ENCODE measurements around the gene APOL6.
"Not testable (repeated sequence)": the region's sequence is repeated elsewhere in the genome, so short reads cannot be mapped to it uniquely, and the experiment has no call there.

APOL6 gene

DNA sequence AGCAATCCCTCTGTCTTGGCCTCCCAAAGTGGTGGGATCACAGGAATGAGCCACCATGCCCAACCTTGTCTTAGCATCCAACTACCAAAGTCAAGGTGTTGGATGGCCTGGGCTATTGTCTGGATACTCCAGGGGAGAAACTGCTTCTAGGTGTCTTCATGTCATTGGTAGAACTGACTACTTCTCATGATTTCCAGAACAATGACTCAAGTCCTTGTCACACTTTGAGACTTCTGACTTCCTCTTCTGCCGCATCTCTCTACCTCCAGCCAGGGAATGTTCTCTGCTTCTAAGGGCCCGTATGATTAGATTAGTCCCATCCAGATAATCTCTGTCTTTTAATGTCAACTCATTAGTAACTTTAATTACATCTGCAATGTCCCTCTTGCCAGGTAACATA, 30.6 kb downstream of the APOL6 start:
- WGBS (ENCODE audit: extremely low coverage, insufficient coverage, insufficient read length): no CpG with 5 or more reads among the region's 2 CpGs
- peaks cover 0 to 4% of the 10 kb centered on the region in 2 experiments for H3K4me1 ChIP-seq (ENCODE audit: control insufficient read depth in 1 of 2, insufficient read depth in 2 of 2, low read length in 2 of 2)
- H3K27me3 ChIP-seq (ENCODE audit: insufficient read depth, low read length): no peaks in the 10 kb centered on the region
- no peak overlapping the region for H3K14ac ChIP-seq (ENCODE audit: low read length)
- no peak overlapping the region for H3K9ac ChIP-seq (ENCODE audit: low read length)
- no peak overlapping the region for H3K18ac ChIP-seq (ENCODE audit: low read length)
- no peak overlapping the region for H2AK5ac ChIP-seq (ENCODE audit: low read length)
- no peak overlapping the region for H3K4me2 ChIP-seq (ENCODE audit: low read length)
- no peak overlapping the region for H2BK5ac ChIP-seq (ENCODE audit: low read depth, low read length, poor library complexity)
- H4K12ac ChIP-seq (ENCODE audit: low read depth, low read length): no peak overlapping the region
- no peak overlapping the region for H2BK120ac ChIP-seq (ENCODE audit: insufficient read depth, low read length, poor library complexity)
- H2AFZ ChIP-seq (ENCODE audit: insufficient read depth, low read length, poor library complexity): no peak overlapping the region
- H3K9me3 ChIP-seq (ENCODE audit: insufficient read depth, low read depth, low read length): no peaks in the 10 kb centered on the region
- H3K23ac ChIP-seq (ENCODE audit: low read length): no peak overlapping the region
- H4K8ac ChIP-seq (ENCODE audit: low read depth, low read length): no peak overlapping the region
- no peak overlapping the region for H3K4ac ChIP-seq (ENCODE audit: low read depth, low read length)
- no peak for DNase-seq
- no peak overlapping the region for H3K4me3 ChIP-seq (ENCODE audit: low read depth, low read length)
- no peak overlapping the region for H4K91ac ChIP-seq (ENCODE audit: low read depth, low read length)
- H3K79me1 ChIP-seq (ENCODE audit: low read length): peaks cover 3% of the 10 kb centered on the region
- H3K36me3 ChIP-seq (ENCODE audit: control insufficient read depth in 1 of 2, insufficient read depth in 2 of 2, low read length in 2 of 2): no peaks in the 10 kb centered on the region
- H3K27ac ChIP-seq (ENCODE audit: low read depth, low read length): no peak overlapping the region
- no peak overlapping the region for H2BK12ac ChIP-seq (ENCODE audit: low read length)
- no peaks in the 10 kb centered on the region for H3K79me2 ChIP-seq (ENCODE audit: control insufficient read depth, insufficient read depth, low read length, poor library complexity)

DNA sequence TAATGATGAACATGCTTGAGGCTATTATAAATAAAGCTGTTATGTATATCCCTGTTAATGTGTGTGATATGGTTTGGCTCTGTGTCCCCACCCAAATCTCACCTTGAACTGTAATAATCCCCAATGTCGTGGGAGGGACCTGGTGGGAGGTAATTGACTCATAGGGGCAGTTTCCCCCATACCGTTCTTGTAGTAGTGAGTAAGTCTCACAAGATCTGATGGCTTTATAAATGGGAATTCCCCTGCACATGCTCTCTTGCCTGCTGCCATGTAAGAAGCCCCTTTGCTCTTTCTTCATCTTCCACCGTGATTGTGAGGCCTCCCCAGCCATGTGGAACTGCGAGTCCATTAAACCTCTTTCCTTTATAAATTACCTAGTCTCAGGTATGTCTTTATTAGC, 31.2 kb downstream of the APOL6 start:
- H3K4ac ChIP-seq (ENCODE audit: low read depth, low read length); H3K23ac ChIP-seq (ENCODE audit: low read length); H2AFZ ChIP-seq (ENCODE audit: insufficient read depth, low read length, poor library complexity); H2BK12ac ChIP-seq (ENCODE audit: low read length); H2AK5ac ChIP-seq (ENCODE audit: low read length); H3K9me3 ChIP-seq (ENCODE audit: insufficient read depth, low read depth, low read length); H3K9ac ChIP-seq (ENCODE audit: low read length); H3K14ac ChIP-seq (ENCODE audit: low read length); H3K79me1 ChIP-seq (ENCODE audit: low read length); H4K91ac ChIP-seq (ENCODE audit: low read depth, low read length); H3K27ac ChIP-seq (ENCODE audit: low read depth, low read length); H3K4me2 ChIP-seq (ENCODE audit: low read length); H3K79me2 ChIP-seq (ENCODE audit: control insufficient read depth, insufficient read depth, low read length, poor library complexity); H3K36me3 ChIP-seq (ENCODE audit: control insufficient read depth in 1 of 2, insufficient read depth in 2 of 2, low read length in 2 of 2); H2BK5ac ChIP-seq (ENCODE audit: low read depth, low read length, poor library complexity); H4K12ac ChIP-seq (ENCODE audit: low read depth, low read length); H2BK120ac ChIP-seq (ENCODE audit: insufficient read depth, low read length, poor library complexity); H3K18ac ChIP-seq (ENCODE audit: low read length); H4K8ac ChIP-seq (ENCODE audit: low read depth, low read length); H3K27me3 ChIP-seq (ENCODE audit: insufficient read depth, low read length); DNase-seq; H3K4me3 ChIP-seq (ENCODE audit: low read depth, low read length); H3K4me1 ChIP-seq (ENCODE audit: control insufficient read depth in 1 of 2, insufficient read depth in 2 of 2, low read length in 2 of 2): not testable (repeated sequence)
- WGBS (ENCODE audit: extremely low coverage, insufficient coverage, insufficient read length): no CpG with 5 or more reads among the region's 4 CpGs

DNA sequence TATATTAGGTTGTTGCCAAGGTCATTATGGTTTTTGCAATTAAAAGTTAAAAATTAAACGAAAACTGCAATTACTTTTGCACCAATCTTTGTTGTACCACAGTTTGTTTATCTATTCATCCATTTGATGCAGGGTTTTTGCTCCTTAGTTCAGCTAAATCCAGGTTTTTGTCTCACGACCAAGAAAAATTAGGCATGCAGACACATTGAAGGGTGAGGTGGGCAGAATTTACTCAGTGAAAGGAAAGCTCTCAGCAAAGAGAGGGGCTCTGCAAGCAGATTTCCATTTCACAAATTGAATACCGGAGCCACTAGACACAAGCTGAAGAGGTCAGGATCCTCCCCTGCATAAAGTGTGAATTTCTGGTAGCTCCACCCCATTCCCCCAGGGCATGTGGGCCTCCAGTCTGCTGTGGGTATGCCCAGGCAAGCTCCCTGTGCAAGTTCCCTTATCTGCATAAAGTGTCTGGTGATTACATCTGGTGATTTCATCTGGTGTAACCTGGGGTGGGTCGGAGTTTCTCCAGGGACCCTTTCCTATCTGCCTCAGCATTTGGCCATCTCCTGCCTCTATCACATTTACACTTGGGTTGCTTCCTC, 33.3 kb downstream of the APOL6 start:
- Histone ChIP-seq H3K27ac (ENCODE audit: low read depth, low read length) (no peak overlapping the region), H3K79me2 (ENCODE audit: control insufficient read depth, insufficient read depth, low read length, poor library complexity) (no peaks in the 10 kb centered on the region), H4K8ac (ENCODE audit: low read depth, low read length) (no peak overlapping the region), H3K14ac (ENCODE audit: low read length) (no peak overlapping the region), H3K4me2 (ENCODE audit: low read length) (no peak overlapping the region), H2BK12ac (ENCODE audit: low read length) (no peak overlapping the region), H3K4ac (ENCODE audit: low read depth, low read length) (no peak overlapping the region), H2AFZ (ENCODE audit: insufficient read depth, low read length, poor library complexity) (no peak overlapping the region), H4K91ac (ENCODE audit: low read depth, low read length) (no peak overlapping the region), H3K9me3 (ENCODE audit: insufficient read depth, low read depth, low read length) (no peaks in the 10 kb centered on the region), H3K23ac (ENCODE audit: low read length) (no peak overlapping the region), H3K18ac (ENCODE audit: low read length) (no peak overlapping the region), H3K79me1 (ENCODE audit: low read length) (peaks cover 3% of the 10 kb centered on the region), H2BK5ac (ENCODE audit: low read depth, low read length, poor library complexity) (no peak overlapping the region), H3K36me3 (ENCODE audit: control insufficient read depth in 1 of 2, insufficient read depth in 2 of 2, low read length in 2 of 2) (no peaks in the 10 kb centered on the region), H2BK120ac (ENCODE audit: insufficient read depth, low read length, poor library complexity) (no peak overlapping the region), H3K4me3 (ENCODE audit: low read depth, low read length) (no peak overlapping the region), H3K27me3 (ENCODE audit: insufficient read depth, low read length) (no peaks in the 10 kb centered on the region), H2AK5ac (ENCODE audit: low read length) (no peak overlapping the region), H3K4me1 (ENCODE audit: control insufficient read depth in 1 of 2, insufficient read depth in 2 of 2, low read length in 2 of 2) (no peaks in the 10 kb centered on the region), H3K9ac (ENCODE audit: low read length) (no peak overlapping the region), H4K12ac (ENCODE audit: low read depth, low read length) (no peak overlapping the region)
- no CpG with 5 or more reads among the region's 4 CpGs for whole genome bisulfite sequencing (ENCODE audit: extremely low coverage, insufficient coverage, insufficient read length)
- DNase-seq: peak; percentile 85 to 95

DNA sequence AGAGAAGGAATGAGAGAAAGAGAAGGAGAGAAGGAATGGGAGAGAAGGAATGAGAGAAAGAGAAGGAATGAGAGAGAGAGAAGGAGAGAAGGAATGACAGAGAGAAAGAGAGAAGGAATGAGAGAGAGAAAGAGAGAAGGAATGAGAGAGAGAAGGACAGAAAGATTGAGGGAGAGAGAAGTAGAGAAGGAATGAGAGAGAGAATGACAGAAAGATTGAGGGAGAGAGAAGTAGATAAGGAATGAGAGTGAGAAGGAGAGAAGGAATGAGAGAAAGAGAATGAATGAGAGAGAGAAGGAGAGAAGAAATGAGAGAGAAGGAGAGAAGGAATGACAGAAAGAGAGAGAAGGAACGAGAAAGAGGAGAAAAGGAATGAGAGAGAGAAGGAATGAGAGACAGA, 35.3 kb downstream of the APOL6 start:
- WGBS (ENCODE audit: extremely low coverage, insufficient coverage, insufficient read length): 100% methylated on average over 1 of the region's 1 CpG
- H4K12ac ChIP-seq (ENCODE audit: low read depth, low read length): no peak overlapping the region

More for the DNA sequence above, 35.3 kb downstream of the APOL6 start:
- Histone ChIP-seq H3K36me3 (ENCODE audit: control insufficient read depth in 1 of 2, insufficient read depth in 2 of 2, low read length in 2 of 2) (no peaks in the 10 kb centered on the region), H3K4me1 (ENCODE audit: control insufficient read depth in 1 of 2, insufficient read depth in 2 of 2, low read length in 2 of 2) (no peaks in the 10 kb centered on the region), H4K91ac (ENCODE audit: low read depth, low read length) (no peak overlapping the region), H2BK5ac (ENCODE audit: low read depth, low read length, poor library complexity) (no peak overlapping the region), H3K27ac (ENCODE audit: low read depth, low read length) (no peak overlapping the region), H3K4me3 (ENCODE audit: low read depth, low read length) (no peak overlapping the region), H3K18ac (ENCODE audit: low read length) (no peak overlapping the region), H2BK120ac (ENCODE audit: insufficient read depth, low read length, poor library complexity) (no peak overlapping the region), H3K23ac (ENCODE audit: low read length) (no peak overlapping the region), H3K79me1 (ENCODE audit: low read length) (peaks cover 3% of the 10 kb centered on the region), H3K9ac (ENCODE audit: low read length) (no peak overlapping the region), H4K8ac (ENCODE audit: low read depth, low read length) (no peak overlapping the region), H3K4ac (ENCODE audit: low read depth, low read length) (no peak overlapping the region), H3K79me2 (ENCODE audit: control insufficient read depth, insufficient read depth, low read length, poor library complexity) (no peaks in the 10 kb centered on the region), H3K27me3 (ENCODE audit: insufficient read depth, low read length) (no peaks in the 10 kb centered on the region), H2BK12ac (ENCODE audit: low read length) (no peak overlapping the region), H3K14ac (ENCODE audit: low read length) (no peak overlapping the region), H2AFZ (ENCODE audit: insufficient read depth, low read length, poor library complexity) (no peak overlapping the region), H3K9me3 (ENCODE audit: insufficient read depth, low read depth, low read length) (no peaks in the 10 kb centered on the region), H3K4me2 (ENCODE audit: low read length) (no peak overlapping the region), H2AK5ac (ENCODE audit: low read length) (no peak overlapping the region)
- no peak for DNase-seq

All from trophoblast cell (in vitro differentiated cells and primary cell).